ENCODE measurements around the gene CD209. TPM values are rescaled to one million over a fixed set of nuclear protein-coding genes. Genes with fewer than 3 reads are reported as not detected.

Gene CD209
- polyA plus RNA-seq, 4 donors, result 0.52 to 1.5 (median 1.4) TPM

GRCh38 chr19:7709932-7710460 is 37.3 kb downstream of the CD209 start:
- DNase-seq (ENCODE audit: low read depth in 4 of 4, low spot score in 2 of 4), result no peak

- DNase-seq (ENCODE audit: low read depth in 4 of 4, low spot score in 2 of 4), result no peak
Measured at GRCh38 chr19:7706955-7707456, 40.3 kb downstream of the CD209 start.

GRCh38 chr19:7706188-7706954 is 41.0 kb downstream of the CD209 start:
- DNase-seq (ENCODE audit: low read depth in 4 of 4, low spot score in 2 of 4), result no peak

- no peak for DNase-seq (ENCODE audit: low read depth in 4 of 4, low spot score in 2 of 4)
Measured at GRCh38 chr19:7705387-7706187, 41.7 kb downstream of the CD209 start.

GRCh38 chr19:7704280-7705060 is 42.9 kb downstream of the CD209 start:
- no peak for DNase-seq (ENCODE audit: low read depth in 4 of 4, low spot score in 2 of 4)

GRCh38 chr19:7703332-7703731 is 44.0 kb downstream of the CD209 start:
- DNase-seq (ENCODE audit: low read depth in 4 of 4, low spot score in 2 of 4), result no peak

- DNase-seq (ENCODE audit: low read depth in 4 of 4, low spot score in 2 of 4), result no peak
Measured at GRCh38 chr19:7701654-7702457, 45.5 kb downstream of the CD209 start, which contains the start of gene FCER2. Gene FCER2, minus strand, starts transcription at chr19:7702131. Its CDS starts 2,371 bp downstream, at chr19:7699760.

- no peak for DNase-seq (ENCODE audit: low read depth in 4 of 4, low spot score in 2 of 4)
Measured at GRCh38 chr19:7701049-7701653, 46.2 kb downstream of the CD209 start.

- no peak for DNase-seq (ENCODE audit: low read depth in 4 of 4, low spot score in 2 of 4)
Measured at GRCh38 chr19:7699417-7700401, 47.6 kb downstream of the CD209 start.

GRCh38 chr19:7699003-7699402 is 48.3 kb downstream of the CD209 start:
- no peak for DNase-seq (ENCODE audit: low read depth in 4 of 4, low spot score in 2 of 4)

- DNase-seq (ENCODE audit: low read depth in 4 of 4, low spot score in 2 of 4), result no peak
Measured at GRCh38 chr19:7698583-7698982, 48.8 kb downstream of the CD209 start.

GRCh38 chr19:7697721-7698287 is 49.5 kb downstream of the CD209 start:
- no peak for DNase-seq (ENCODE audit: low read depth in 4 of 4, low spot score in 2 of 4)

GRCh38 chr19:7694499-7694898 is 52.8 kb downstream of the CD209 start:
- no peak for DNase-seq (ENCODE audit: low read depth in 4 of 4, low spot score in 2 of 4)

GRCh38 chr19:7692417-7693088 is 54.8 kb downstream of the CD209 start:
- no peak for DNase-seq (ENCODE audit: low read depth in 4 of 4, low spot score in 2 of 4)

GRCh38 chr19:7691497-7691896 is 55.8 kb downstream of the CD209 start:
- no peak for DNase-seq (ENCODE audit: low read depth in 4 of 4, low spot score in 2 of 4)

- no peak for DNase-seq (ENCODE audit: low read depth in 4 of 4, low spot score in 2 of 4)
Measured at GRCh38 chr19:7690779-7691258, 56.5 kb downstream of the CD209 start.

All from left renal cortex interstitium (tissue), 4 donors.